ENCODE measurements around the gene UBE4B. TPM values are rescaled to one million over a fixed set of nuclear protein-coding genes. Genes with fewer than 3 reads are reported as not detected.
A peak's percentile ranks its signal among the peaks of the same experiment; 100 is the strongest.

Gene UBE4B
- total and polyA plus RNA-seq, 2 of the 13 experiments (the other 11 are each of a cell fraction or from before 2014, with no cell fraction given), result 15.2 to 24.8 TPM

DNA sequence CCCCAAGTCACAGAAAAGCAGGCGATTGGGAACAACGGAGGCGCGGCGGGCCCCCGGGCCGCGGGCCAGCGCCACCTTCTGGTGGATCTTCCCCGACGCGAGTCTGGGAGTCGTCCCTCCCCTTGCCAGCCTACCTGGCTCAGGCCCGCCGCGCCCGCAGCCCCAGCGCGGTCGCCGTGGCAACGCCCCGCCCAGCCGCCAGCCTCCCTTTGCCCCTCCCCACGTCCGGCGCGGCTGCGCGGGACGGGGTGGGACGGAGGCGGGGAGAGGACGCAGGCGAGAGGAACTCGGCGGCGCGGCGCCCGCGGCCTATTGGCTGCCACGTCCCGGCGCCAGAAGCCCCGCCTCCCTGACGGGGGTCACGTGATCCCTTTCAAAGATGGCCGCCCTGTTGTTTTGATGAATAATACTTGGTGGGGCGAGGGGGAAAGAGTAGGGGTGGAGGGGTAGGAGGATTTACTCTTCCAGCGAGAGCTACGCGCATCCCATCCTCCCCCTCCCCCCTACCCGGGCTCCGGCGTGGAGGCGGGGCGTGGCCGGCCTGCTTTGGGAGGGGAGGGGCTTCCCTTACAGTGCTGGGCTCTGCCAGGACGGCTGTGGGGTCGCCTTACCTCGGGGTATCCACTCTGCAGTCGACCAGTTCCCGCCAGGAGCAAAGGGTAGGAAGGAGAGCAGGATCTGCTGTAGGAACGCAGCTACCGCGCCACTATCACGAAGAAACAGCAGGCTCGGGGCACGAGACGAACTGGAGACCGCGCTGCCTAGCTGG, at the start of gene UBE4B (continued):
- TF ChIP-seq PCBP2 (optimal IDR thresholded peaks at IDR 0.05; ENCODE audit: low read depth, low read length, poor library complexity, severe bottlenecking) (no peak), TCF7L2 (IDR thresholded peaks at IDR 0.05; ENCODE audit: low read depth, low read length) (no peak), ZNF30 (CRISPR knock-in tag; IDR thresholded peaks at IDR 0.05) (no peak), PCBP1 (IDR thresholded peaks at IDR 0.05; ENCODE audit: borderline replicate concordance, low read depth, low read length) (0 out of 2 replicates have a peak, but pooled peaks have one; percentile 63), ZNF564 (CRISPR knock-in tag; IDR thresholded peaks at IDR 0.05) (no peak), KDM6A (CRISPR knock-in tag; IDR thresholded peaks at IDR 0.05; ENCODE audit: low read depth) (no peak), ZNF496 (CRISPR knock-in tag; IDR thresholded peaks at IDR 0.05; ENCODE audit: insufficient replicate concordance) (no peak), NFRKB (IDR thresholded peaks at IDR 0.05) (no peak), ZNF572 (CRISPR knock-in tag; IDR thresholded peaks at IDR 0.05) (no peak), CREM (IDR thresholded peaks at IDR 0.05) (no peak), CREM (CRISPR knock-in tag; IDR thresholded peaks at IDR 0.05) (no peak), ZNF713 (CRISPR knock-in tag; IDR thresholded peaks at IDR 0.05) (no peak), ZNF792 (CRISPR knock-in tag; IDR thresholded peaks at IDR 0.05) (0 out of 2 replicates have a peak, but pooled peaks have one; percentile 25), SAFB2 (CRISPR knock-in tag; IDR thresholded peaks at IDR 0.05; ENCODE audit: borderline replicate concordance, low read depth) (no peak; the same call in 1 of the 2 replicates), TEAD2 (CRISPR knock-in tag; IDR thresholded peaks at IDR 0.05) (no peak), TARDBP (CRISPR knock-in tag; IDR thresholded peaks at IDR 0.05) (0 out of 2 replicates have a peak, but pooled peaks have one; percentile 43), ZNF547 (CRISPR knock-in tag; IDR thresholded peaks at IDR 0.05) (no peak)
- TF ChIP-seq, protein P1, sequence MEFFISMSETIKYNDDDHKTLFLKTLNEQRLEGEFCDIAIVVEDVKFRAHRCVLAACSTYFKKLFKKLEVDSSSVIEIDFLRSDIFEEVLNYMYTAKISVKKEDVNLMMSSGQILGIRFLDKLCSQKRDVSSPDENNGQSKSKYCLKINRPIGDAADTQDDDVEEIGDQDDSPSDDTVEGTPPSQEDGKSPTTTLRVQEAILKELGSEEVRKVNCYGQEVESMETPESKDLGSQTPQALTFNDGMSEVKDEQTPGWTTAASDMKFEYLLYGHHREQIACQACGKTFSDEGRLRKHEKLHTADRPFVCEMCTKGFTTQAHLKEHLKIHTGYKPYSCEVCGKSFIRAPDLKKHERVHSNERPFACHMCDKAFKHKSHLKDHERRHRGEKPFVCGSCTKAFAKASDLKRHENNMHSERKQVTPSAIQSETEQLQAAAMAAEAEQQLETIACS (CRISPR knock-in tag; IDR thresholded peaks at IDR 0.05), result no peak
- TF ChIP-seq, protein P2, sequence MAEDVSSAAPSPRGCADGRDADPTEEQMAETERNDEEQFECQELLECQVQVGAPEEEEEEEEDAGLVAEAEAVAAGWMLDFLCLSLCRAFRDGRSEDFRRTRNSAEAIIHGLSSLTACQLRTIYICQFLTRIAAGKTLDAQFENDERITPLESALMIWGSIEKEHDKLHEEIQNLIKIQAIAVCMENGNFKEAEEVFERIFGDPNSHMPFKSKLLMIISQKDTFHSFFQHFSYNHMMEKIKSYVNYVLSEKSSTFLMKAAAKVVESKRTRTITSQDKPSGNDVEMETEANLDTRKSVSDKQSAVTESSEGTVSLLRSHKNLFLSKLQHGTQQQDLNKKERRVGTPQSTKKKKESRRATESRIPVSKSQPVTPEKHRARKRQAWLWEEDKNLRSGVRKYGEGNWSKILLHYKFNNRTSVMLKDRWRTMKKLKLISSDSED (CRISPR knock-in tag; IDR thresholded peaks at IDR 0.05), result no peak
- TF ChIP-seq, protein P3, sequence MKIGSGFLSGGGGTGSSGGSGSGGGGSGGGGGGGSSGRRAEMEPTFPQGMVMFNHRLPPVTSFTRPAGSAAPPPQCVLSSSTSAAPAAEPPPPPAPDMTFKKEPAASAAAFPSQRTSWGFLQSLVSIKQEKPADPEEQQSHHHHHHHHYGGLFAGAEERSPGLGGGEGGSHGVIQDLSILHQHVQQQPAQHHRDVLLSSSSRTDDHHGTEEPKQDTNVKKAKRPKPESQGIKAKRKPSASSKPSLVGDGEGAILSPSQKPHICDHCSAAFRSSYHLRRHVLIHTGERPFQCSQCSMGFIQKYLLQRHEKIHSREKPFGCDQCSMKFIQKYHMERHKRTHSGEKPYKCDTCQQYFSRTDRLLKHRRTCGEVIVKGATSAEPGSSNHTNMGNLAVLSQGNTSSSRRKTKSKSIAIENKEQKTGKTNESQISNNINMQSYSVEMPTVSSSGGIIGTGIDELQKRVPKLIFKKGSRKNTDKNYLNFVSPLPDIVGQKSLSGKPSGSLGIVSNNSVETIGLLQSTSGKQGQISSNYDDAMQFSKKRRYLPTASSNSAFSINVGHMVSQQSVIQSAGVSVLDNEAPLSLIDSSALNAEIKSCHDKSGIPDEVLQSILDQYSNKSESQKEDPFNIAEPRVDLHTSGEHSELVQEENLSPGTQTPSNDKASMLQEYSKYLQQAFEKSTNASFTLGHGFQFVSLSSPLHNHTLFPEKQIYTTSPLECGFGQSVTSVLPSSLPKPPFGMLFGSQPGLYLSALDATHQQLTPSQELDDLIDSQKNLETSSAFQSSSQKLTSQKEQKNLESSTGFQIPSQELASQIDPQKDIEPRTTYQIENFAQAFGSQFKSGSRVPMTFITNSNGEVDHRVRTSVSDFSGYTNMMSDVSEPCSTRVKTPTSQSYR (CRISPR knock-in tag; IDR thresholded peaks at IDR 0.05; ENCODE audit: borderline replicate concordance), result peak; percentile 23; the same call in 1 of the 2 replicates
- TF ChIP-seq, protein P4, sequence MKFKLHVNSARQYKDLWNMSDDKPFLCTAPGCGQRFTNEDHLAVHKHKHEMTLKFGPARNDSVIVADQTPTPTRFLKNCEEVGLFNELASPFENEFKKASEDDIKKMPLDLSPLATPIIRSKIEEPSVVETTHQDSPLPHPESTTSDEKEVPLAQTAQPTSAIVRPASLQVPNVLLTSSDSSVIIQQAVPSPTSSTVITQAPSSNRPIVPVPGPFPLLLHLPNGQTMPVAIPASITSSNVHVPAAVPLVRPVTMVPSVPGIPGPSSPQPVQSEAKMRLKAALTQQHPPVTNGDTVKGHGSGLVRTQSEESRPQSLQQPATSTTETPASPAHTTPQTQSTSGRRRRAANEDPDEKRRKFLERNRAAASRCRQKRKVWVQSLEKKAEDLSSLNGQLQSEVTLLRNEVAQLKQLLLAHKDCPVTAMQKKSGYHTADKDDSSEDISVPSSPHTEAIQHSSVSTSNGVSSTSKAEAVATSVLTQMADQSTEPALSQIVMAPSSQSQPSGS (CRISPR knock-in tag; IDR thresholded peaks at IDR 0.05), result peak; percentile 39; the same call in 1 of the 2 replicates
- TF ChIP-seq, protein P5, sequence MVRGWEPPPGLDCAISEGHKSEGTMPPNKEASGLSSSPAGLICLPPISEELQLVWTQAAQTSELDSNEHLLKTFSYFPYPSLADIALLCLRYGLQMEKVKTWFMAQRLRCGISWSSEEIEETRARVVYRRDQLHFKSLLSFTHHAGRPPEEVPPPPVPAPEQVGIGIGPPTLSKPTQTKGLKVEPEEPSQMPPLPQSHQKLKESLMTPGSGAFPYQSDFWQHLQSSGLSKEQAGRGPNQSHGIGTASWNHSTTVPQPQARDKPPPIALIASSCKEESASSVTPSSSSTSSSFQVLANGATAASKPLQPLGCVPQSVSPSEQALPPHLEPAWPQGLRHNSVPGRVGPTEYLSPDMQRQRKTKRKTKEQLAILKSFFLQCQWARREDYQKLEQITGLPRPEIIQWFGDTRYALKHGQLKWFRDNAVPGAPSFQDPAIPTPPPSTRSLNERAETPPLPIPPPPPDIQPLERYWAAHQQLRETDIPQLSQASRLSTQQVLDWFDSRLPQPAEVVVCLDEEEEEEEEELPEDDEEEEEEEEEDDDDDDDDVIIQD (CRISPR knock-in tag; IDR thresholded peaks at IDR 0.05; ENCODE audit: low read depth), result peak; percentile 25; the same call in 1 of the 2 replicates

Measured in HepG2 (cell line).